DLD1 (cell line): ENCODE measurements around the gene ASIC5.
"Not testable (repeated sequence)": the region's sequence is repeated elsewhere in the genome, so short reads cannot be mapped to it uniquely, and the experiment has no call there.

Experiments
- in situ Hi-C: cut with HindIII; loops from 2 replicates; pipeline ENCODE4 v1.10.0; 2017; ENCODE audit warnings: low sequenced_read_pairs

ASIC5 gene

GRCh38 chr4:155866177-155866576, at the start of gene ASIC5:
TSS of gene ASIC5 (minus strand) at chr4:155866277. CDS start at chr4:155866226, 51 bp downstream.
- in situ Hi-C loops: no loop called here

DNA sequence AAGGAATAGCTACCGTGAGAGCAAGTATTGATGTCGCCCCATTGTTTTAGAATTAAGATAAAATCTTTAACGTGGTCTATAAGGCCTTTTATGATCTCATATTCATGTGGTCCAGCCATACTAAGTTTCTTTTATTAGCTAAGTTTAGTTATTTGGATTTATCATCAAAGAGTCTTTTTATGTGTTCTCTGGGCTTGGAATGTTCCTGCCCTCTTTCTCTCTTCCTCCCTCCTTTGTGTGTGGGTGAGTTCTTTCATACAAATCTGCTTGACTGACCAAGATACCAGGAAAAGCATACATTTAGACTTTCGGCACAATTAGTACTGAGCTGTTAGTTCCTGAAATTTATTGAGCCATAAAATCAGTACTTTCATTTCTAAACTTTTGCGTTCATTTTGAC, 48.7 kb upstream of the ASIC5 start:
- in situ Hi-C loops: no loop called here

DNA sequence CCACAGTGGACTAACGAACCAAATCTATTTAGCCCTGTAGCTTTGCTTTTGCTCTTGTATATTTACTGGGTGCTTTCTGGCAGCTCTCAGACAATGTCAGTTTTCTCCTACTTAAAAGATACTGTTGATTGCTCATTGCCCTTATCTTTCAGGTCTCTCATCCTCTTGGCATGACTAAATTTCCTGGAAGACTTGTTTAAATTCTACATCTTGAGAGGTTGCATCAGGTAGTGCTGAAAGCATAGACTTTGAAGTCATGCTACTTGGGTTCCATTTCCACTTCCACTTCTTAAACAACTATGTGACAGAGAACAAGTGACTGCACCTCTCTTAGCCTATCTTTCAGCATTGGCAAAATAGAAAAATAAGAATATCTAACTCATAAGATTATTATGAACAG, 45.8 kb upstream of the ASIC5 start:
- in situ Hi-C loops: no loop called here

GRCh38 chr4:155909615-155910226, 43.6 kb upstream of the ASIC5 start:
- in situ Hi-C loops: loop anchor here (5.0 kb wide), 1 partner anchor 102 kb away; no protein-coding TSS in a partner anchor

DNA sequence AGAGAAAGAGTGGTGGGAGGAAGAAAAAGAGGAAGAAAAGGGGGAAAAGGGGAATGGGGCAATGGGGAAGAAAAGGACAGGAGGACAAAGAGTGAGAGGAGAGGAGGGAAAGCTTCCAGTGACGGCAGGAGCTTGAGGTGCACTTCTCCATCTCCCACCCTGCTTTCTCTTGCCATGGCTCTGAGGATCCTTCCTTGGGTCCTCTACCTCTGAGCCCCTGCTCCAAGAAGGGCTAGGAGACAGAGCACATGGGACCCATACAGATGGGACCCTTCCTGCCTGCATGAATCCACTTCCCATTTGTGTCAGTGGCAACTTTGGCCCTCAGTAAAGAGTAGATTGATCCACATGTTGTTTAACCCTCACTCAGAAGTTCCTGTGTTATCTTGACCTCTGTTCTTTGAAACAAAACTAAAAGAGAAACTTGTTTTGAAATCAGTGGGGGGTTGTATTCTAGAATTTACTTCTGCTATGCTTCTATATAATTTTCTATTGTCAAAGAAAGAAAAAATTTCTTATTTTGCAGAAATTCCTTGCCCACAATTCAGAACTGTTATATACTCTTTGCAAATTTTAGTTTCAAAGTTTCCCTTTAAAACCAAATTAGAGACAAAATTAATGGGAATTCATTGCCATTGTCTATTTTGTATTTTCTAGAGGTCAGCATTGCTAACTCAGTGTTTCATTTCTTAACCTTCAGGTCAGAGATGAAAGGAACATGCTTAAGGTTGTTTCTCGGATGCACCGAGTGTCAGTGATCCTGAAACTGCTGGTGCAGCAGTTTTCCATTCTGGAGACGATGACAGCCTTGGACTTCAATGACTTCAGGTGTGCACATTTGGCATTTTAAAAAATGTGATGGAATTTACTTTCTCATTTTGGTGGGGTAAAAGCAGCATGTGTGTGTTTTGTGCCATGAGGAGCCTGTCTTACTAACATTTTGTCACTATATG, 42.4 kb upstream of the ASIC5 start:
- in situ Hi-C loops: loop anchor here (5.0 kb wide), 1 partner anchor 101 kb away; no protein-coding TSS in a partner anchor

DNA sequence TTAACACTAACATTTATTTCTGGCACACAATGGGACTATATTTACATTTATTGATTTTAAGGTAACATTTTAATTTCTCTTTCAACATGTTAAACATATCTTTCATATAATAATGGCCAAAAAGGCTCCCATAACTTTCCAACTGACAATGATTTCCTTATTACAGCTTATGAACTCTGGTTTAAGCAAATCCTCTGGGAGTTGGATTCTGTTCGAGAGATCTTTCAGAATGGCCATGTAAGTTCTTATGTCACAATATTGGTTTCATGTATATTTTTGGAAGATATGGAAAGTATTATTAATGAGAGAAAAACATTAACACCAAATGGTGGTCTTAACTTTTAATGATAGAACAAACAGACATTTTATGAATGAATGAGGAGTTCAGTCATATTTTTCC, 41.5 kb upstream of the ASIC5 start:
- in situ Hi-C loops: loop anchor here (5.0 kb wide), 1 partner anchor 100 kb away; no protein-coding TSS in a partner anchor

DNA sequence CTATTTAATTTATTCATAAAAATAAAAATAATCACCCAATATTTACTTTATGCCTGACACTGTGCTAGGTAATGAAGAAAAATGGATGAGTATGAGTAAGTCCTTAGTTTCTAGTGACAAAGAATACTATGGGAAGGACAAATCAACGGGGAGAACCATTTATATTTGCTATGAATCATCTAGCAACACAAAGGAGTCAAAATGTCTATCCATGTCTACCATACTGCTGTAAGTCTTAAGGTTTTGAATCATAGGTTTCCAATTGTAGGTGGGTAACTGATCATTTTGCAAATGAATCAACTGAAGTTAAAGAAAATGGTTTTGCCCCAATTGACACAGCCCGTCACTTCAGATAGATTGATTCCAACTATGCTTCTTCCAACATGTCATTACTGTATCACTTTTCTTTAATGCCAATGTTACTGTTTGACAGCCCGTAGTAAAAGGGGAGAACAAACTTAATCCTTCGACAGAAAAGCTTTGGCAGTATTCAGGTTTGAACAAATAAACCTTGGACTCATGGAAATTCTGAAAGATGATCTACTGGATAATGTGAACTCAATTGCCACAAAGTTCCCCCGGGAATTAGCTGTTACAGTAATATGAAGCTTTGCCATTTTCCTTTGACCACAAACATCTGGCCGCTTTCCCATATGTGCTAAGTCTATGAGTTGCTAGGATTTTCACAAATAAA, 40.6 kb upstream of the ASIC5 start:
- in situ Hi-C loops: loop anchor here (5.0 kb wide), 1 partner anchor 99 kb away; no protein-coding TSS in a partner anchor

GRCh38 chr4:155904331-155904730, 38.3 kb upstream of the ASIC5 start:
- in situ Hi-C loops: no loop called here

GRCh38 chr4:155903453-155903852, 37.4 kb upstream of the ASIC5 start, which contains the start of gene TDO2:
TSS of gene TDO2 (plus strand) at chr4:155903696. CDS start at chr4:155903759, 63 bp downstream.
- in situ Hi-C loops: no loop called here

GRCh38 chr4:155901013-155901412, 34.9 kb upstream of the ASIC5 start:
- in situ Hi-C loops: no loop called here

DNA sequence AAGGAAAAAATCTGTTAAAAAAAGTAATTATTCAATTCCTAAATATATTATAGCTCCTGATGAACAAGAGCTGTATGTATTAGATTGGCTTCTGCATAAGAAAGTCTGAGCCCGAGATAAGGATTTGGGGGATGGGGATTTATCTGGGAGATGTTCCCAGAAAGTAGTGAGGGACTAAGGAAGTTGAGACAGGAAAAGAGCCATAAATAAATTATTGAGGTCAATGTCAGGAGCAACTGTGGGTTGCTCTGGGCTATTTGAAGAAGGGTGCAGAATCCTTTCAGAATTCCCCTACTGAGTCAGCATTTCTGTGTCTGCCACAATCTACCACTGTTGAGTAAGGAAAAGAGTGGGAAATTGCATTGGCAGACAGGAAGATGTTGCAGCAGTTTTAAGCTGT, 34.3 kb upstream of the ASIC5 start:
- in situ Hi-C loops: no loop called here

DNA sequence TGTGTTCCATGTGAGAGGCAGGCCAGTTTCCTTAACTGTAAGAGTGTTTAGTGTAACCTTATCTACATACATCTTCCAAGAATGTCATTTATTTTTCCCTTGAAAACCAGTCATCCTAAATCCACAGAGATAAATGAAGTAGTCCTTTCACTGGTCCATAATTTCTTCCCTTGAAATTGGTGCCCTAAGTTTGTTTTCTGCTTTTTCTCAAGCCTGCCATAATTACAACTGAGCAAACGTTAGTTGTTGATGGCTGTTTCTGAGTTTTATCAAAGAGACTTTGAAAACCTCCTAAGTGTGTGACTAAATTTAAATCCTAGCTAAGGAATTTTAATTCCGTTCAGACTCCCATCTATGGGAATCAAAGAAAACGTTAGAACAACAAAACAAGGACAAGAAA, 33.8 kb upstream of the ASIC5 start:
- in situ Hi-C loops: no loop called here

DNA sequence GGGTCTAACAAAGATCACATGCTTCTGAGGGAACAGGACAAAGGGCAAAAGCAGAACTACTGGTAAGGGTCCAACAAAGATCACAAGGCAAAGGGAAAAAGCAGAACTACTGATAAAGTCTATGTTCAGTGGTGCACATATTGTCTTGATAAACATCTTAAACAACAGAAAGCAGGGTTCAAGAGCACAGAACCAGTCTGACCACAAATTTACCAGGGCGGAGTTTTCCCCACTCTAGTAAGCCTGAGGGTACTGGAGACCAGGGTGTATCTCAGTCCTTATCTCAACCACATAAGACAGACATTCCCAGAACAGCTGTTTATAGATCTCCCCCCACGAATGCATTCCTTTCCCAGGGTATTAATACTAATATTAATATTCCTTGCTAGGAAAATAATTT, 32.3 kb upstream of the ASIC5 start:
- in situ Hi-C loops: not testable (repeated sequence)

DNA sequence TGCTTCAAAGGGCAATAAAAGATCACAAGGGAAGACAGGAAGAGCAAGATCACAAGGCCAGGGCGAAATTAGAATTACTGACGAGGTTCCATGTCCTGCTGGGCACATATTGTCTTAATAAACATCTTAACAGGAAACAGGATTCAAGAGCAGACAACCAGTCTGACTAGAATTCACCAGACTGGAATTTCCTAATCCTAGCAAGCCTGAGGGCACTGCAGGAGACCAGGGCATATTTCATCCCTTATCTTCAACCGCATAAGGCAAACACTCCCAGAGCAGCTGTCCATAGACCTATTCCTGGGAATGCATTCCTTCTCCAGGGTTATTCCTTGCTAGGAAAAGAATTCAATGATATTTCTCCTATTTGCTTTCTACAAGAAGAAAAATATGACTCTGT, 25.0 kb upstream of the ASIC5 start:
- in situ Hi-C loops: no loop called here

DNA sequence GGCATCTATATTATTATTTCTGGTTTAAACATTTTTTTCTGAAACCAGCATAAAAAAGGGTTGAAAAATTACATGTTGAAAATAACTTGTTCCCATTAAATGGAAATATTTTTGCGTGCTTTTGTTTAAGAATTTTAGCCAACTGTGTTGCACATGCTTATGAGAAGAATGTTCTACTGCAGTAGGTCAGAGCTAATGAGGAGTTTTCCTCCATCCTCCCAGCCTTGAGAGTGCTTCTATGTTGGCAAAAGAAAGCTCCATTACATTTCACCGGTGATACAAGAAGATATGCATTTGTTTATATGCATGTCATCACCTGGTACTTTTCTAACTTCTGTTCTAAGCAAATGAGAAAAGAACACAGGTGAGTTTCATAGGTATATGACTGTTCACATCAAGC, 23.9 kb upstream of the ASIC5 start:
- in situ Hi-C loops: no loop called here

GRCh38 chr4:155889031-155889793, 23.1 kb upstream of the ASIC5 start:
- in situ Hi-C loops: no loop called here

- in situ Hi-C loops: no loop called here
These were observed 21.9 kb upstream of the ASIC5 start for GRCh38 chr4:155887847-155888570.

- in situ Hi-C loops: no loop called here
These were observed 21.0 kb upstream of the ASIC5 start for GRCh38 chr4:155887045-155887444.

DNA sequence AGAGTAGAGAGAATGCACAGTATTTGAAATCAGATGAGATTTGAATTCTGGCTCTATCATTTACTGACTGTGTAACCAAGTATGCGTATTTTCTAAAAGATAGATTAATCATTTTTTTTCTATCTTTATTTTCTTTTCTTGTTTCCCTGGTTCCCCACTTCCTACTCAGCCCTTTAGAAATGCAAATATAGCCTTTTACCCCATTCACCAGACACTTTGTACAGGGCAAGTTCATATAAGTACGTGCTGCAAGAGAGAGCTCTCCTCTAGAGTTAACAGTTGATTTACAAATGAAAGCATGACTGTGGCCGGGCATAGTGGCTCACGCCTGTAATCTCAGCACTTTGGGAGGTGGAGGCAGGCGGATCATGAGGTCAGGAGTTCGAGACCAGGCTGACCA, 19.6 kb upstream of the ASIC5 start:
- in situ Hi-C loops: no loop called here

- in situ Hi-C loops: no loop called here
These were observed 17.8 kb upstream of the ASIC5 start for GRCh38 chr4:155883895-155884294.
